Immature natural killer cell (primary cell): ENCODE measurements around the gene TM9SF4. TPM values are rescaled to one million over a fixed set of nuclear protein-coding genes. Genes with fewer than 3 reads are reported as not detected.

Source experiments
- DNase-seq, 3 donors: peaks; one replicate each; pipeline ENCODE4 v3.0.0; 2022; ENCODE audit warnings: mixed read lengths in 1 of 3
- H3K27ac Mint-ChIP-seq, 6 donors: one replicate each; pipeline ENCODE4 v1.8.0; 2020; ENCODE audit warnings: mixed read lengths in 6 of 6, mild to moderate bottlenecking in 5 of 6, inconsistent platforms in 4 of 6, moderate library complexity in 3 of 6
- H3K27me3 Mint-ChIP-seq, 3 donors: one replicate each; pipeline ENCODE4 v1.8.0; 2020 to 2021; ENCODE audit warnings: low read depth in 3 of 3, mild to moderate bottlenecking in 3 of 3, mixed read lengths in 3 of 3, moderate library complexity in 3 of 3, inconsistent platforms in 1 of 3
- H3K36me3 Mint-ChIP-seq, 3 donors: one replicate each; pipeline ENCODE4 v1.8.0; 2020; ENCODE audit warnings: mixed read lengths in 3 of 3, inconsistent platforms in 2 of 3, mild to moderate bottlenecking in 2 of 3
- H3K4me1 Mint-ChIP-seq, 2 donors: one replicate each; pipeline ENCODE4 v1.8.0; 2020; ENCODE audit warnings: inconsistent platforms in 2 of 2, mild to moderate bottlenecking in 2 of 2, mixed read lengths in 2 of 2, moderate library complexity in 1 of 2
- H3K4me3 Mint-ChIP-seq, 5 donors: one replicate each; pipeline ENCODE4 v1.8.0; 2020; ENCODE audit warnings: mild to moderate bottlenecking in 5 of 5, mixed read lengths in 5 of 5, inconsistent platforms in 3 of 5, moderate library complexity in 3 of 5
- H3K9me3 Mint-ChIP-seq, 6 donors: one replicate each; pipeline ENCODE4 v1.8.0; 2020; ENCODE audit warnings: mild to moderate bottlenecking in 6 of 6, mixed read lengths in 6 of 6, inconsistent platforms in 4 of 6, moderate library complexity in 3 of 6
- polyA plus RNA-seq, 3 donors: library from polyadenylated mRNA; unstranded; fragments of 300-500 nt; fragmentation: Illumina TruSeq; gene quantifications; one replicate each; pipeline ENCODE4 v1.2.3, GENCODE V29; 2021

TM9SF4 gene
- polyA plus RNA-seq, 3 donors from 2014 or later, result 22.0 to 42.9 (median 38.5) TPM

DNA sequence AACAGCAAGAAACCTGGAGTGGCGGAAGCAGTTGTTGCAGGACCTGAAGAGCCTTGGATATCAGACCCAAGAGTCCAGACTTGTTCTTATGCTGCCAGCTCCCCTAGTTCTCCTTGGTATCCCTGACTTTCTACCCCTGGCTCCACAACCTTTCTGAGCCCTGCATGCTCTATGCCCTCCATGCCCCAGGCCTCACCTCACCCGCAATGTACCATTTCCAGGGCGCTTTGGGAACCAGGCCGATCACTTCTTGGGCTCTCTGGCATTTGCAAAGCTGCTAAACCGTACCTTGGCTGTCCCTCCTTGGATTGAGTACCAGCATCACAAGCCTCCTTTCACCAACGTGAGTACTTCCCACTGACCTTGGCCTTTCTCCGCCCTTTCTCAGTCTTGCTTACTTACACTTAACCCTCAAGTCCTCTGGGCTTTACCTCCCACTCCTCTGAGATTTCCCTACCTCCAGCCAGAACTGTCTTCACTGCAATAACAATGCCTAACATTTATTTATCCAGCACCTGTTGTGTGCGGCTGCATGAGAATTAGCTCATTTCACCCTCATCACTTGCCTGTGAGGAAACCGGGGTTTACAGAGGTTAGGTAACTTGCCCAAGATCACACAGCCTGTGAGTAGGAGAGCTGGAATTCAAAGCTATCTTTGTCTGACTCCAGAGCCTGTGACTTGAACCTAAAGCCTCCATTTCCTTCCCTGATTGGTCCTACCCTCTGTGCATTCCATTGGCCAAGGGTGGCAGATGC lies 100.5 kb downstream of the TM9SF4 start:
- H3K4me1 Mint-ChIP-seq, result peaks cover 42 to 58% of the 10 kb centered on the region in 2 donors

DNA sequence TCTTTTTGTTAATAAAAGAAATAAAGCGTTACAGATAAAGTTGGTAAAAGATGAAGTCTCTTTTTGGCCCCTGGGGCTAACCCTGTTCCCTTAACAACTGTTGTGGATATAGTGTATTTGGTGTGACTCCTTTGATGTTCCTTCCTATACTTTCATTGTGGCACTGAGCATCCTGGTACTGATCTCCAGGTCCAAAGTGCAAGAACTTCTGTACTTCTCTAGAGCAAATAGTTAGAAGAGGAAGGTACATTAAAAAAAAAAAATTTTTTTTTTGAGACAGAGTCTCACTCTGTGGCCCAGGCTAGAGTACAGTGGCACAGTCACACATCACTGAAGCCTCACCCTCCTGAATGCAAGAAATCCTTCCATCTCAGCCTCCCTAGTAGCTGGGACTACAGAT lies 104.4 kb downstream of the TM9SF4 start:
- Mint-ChIP-seq H3K4me1 (peaks cover 11 to 27% of the 10 kb centered on the region in 2 donors), H3K9me3 (no peaks in the 10 kb centered on the region), H3K36me3 (peaks cover 8 to 24% (median 16%) of the 10 kb centered on the region in 3 donors), H3K27ac (no peak overlapping the region), H3K4me3 (no peak overlapping the region), H3K27me3 (no peaks in the 10 kb centered on the region)
- DNase-seq, result no peak

More for the DNA sequence above, 100.5 kb downstream of the TM9SF4 start:
- H3K36me3 Mint-ChIP-seq, result peaks cover 4 to 7% (median 5%) of the 10 kb centered on the region in 3 donors
- DNase-seq, result no peak
- no peaks in the 10 kb centered on the region for H3K9me3 Mint-ChIP-seq
- peak overlapping the region in 4 of 6 donors; percentile 52 to 70 (median 66) for H3K27ac Mint-ChIP-seq
- H3K4me3 Mint-ChIP-seq, result peak overlapping the region; percentile 19 to 87 (median 86)
- peaks cover 0 to 5% (median 3%) of the 10 kb centered on the region in 3 donors for H3K27me3 Mint-ChIP-seq

- no peak overlapping the region for H3K27ac Mint-ChIP-seq
- no peaks in the 10 kb centered on the region for H3K9me3 Mint-ChIP-seq
- H3K36me3 Mint-ChIP-seq, result peaks cover 13 to 33% (median 20%) of the 10 kb centered on the region in 3 donors
- no peak for DNase-seq
- peaks cover under 1 to 15% of the 10 kb centered on the region in 2 donors for H3K4me1 Mint-ChIP-seq
- no peaks in the 10 kb centered on the region for H3K27me3 Mint-ChIP-seq
- no peak overlapping the region for H3K4me3 Mint-ChIP-seq
These were observed 105.6 kb downstream of the TM9SF4 start for GRCh38 chr20:32215147-32215546.

DNA sequence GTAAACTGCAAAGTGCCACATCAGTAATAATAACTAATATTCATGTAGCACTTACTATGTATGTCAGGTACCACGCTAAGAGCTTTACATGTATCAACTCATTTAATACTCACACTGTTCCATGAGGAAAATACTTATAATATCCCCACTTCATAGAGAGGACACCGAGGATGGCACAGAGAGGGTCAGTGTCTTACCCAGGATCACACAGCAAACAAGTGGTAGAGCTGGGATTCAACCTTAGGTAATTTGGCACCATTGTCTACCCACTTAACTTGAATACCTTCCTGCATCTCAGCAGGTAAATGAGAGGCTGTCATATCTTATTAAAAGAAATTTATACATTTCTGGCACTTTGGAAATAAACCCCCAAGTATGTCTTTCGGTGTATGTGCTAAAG lies 106.2 kb downstream of the TM9SF4 start:
- Mint-ChIP-seq H3K27ac (no peak overlapping the region), H3K27me3 (no peaks in the 10 kb centered on the region), H3K9me3 (no peaks in the 10 kb centered on the region), H3K4me3 (no peak overlapping the region), H3K4me1 (peaks cover 0 to 9% of the 10 kb centered on the region in 2 donors), H3K36me3 (peaks cover 13 to 34% (median 20%) of the 10 kb centered on the region in 3 donors)
- no peak for DNase-seq

DNA sequence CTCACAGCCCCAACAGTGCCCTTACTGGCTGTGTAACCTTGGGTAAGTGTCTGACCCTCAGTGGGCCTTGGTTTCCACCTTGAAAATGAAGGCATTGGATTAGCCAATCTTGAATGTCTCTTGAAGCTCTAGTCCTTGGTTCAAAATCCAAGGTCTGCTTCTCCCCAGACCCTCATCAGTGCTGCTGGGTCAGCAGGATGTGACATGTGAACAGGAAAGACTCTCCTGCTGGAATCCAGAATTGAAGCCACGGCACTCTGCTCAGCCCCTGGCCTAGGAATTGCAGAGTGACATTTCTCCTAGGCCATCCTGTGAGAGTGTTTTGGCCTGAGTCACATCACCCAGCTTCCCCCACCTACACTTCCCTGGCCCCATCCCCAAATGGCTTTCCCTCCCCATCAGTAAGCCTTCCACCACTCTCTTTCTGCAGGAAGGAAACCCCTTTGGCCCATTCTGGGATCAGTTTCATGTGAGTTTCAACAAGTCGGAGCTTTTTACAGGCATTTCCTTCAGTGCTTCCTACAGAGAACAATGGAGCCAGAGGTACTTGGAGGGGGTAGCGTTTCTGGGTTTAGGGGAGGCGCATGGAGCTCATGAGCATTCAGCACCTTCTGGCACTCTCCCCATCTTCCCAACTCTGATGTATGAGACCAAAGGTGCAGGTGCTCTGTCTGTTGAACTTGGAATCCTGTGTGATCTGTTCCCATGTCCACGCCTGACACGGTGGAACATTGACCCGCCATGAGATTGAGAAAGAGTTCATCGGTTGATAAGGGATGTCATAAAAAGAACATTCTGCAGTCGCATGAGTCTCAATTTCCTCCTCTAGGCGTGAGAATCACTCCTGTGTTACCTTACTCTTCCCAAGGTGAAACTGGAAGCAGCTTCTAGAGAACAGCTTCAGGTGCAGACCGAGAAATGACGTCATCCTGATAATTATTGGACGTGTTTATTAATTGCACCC lies 106.9 kb downstream of the TM9SF4 start:
- H3K9me3 Mint-ChIP-seq, result no peaks in the 10 kb centered on the region
- H3K4me3 Mint-ChIP-seq, result no peak overlapping the region
- no peaks in the 10 kb centered on the region for H3K27me3 Mint-ChIP-seq
- H3K4me1 Mint-ChIP-seq, result peaks cover 0 to 6% of the 10 kb centered on the region in 2 donors
- H3K27ac Mint-ChIP-seq, result no peak overlapping the region
- H3K36me3 Mint-ChIP-seq, result peaks cover 13 to 40% (median 20%) of the 10 kb centered on the region in 3 donors
- no peak for DNase-seq

Other genes starting within 250 kb of the TM9SF4 start
- not detected for gene DUSP15, start 239.2 kb upstream of the TM9SF4 start, polyA plus RNA-seq
- under 1 TPM in 1 of 3 donors, not detected in 2; 0.37 TPM for gene TTLL9, start 239.1 kb upstream of the TM9SF4 start, polyA plus RNA-seq
- 10 to 100 TPM; 11.9 to 26.0 (median 18.6) TPM for gene PDRG1, start 157.7 kb upstream of the TM9SF4 start, polyA plus RNA-seq
- gene XKR7, start 141.6 kb upstream of the TM9SF4 start, polyA plus RNA-seq, result not detected
- gene CCM2L, start 99.3 kb upstream of the TM9SF4 start, polyA plus RNA-seq, result not detected
- gene HCK, start 57.5 kb upstream of the TM9SF4 start, polyA plus RNA-seq, result 1 to 10 TPM; 1.7 to 8.8 (median 7.3) TPM
- gene PLAGL2, start 98.0 kb downstream of the TM9SF4 start, polyA plus RNA-seq, result 1 to 10 TPM; 1.3 to 3.4 (median 1.6) TPM
- gene POFUT1, start 98.2 kb downstream of the TM9SF4 start, polyA plus RNA-seq, result 10 to 100 TPM in 2 of 3 donors, 1 to 10 TPM in 1; 7.5 to 15.4 (median 10.6) TPM
- gene KIF3B, start 167.9 kb downstream of the TM9SF4 start, polyA plus RNA-seq, result 1 to 10 TPM; 1.1 to 3.2 (median 1.4) TPM
- 10 to 100 TPM in 1 of 3 donors, 1 to 10 TPM in 2; 2.9 to 11.0 (median 5.3) TPM for gene ASXL1, start 248.6 kb downstream of the TM9SF4 start, polyA plus RNA-seq